EH (cell line): ENCODE data around the gene PAX8.

ENCODE experiments used
- DNase-seq: peaks from one replicate; pipeline ENCODE4 v3.0.0-alpha.2; 2015; ENCODE audit warnings: low read depth

The PAX8 gene

GRCh38 chr2:113167115-113167932, 111.4 kb downstream of the PAX8 start:
- DNase-seq: no peak

- no peak for DNase-seq
Measured at GRCh38 chr2:113166187-113166645, 112.5 kb downstream of the PAX8 start.
